H1 (cell line): ENCODE data around the gene PRR35. TPM values are rescaled to one million over a fixed set of nuclear protein-coding genes. Genes with fewer than 3 reads are reported as not detected.
A peak's percentile ranks its signal among the peaks of the same experiment; 100 is the strongest.

ENCODE experiments used
- CTCF ChIA-PET: fragments of 300-600 bp; sonication (Branson Sonifier 250); formaldehyde crosslinking; loops from one replicate; lab custom pipeline; 2021; ENCODE audit not compliant: partially characterized antibody; lab: Charles Lee
- POLR2A ChIA-PET: fragments of 300-600 bp; sonication (Branson Sonifier 250); formaldehyde crosslinking; loops from one replicate; lab custom pipeline; 2021; ENCODE audit warnings: inconsistent platforms; ENCODE audit not compliant: partially characterized antibody; lab: Charles Lee
- DNase-seq, 2 experiments: peaks; one replicate each; pipeline versions ENCODE4 v3.0.0 to v3.0.0-alpha.2; 2010 to 2022; ENCODE audit warnings: low spot score in 2 of 2, low read depth in 1 of 2, mixed read lengths in 1 of 2
- FAIRE-seq: peaks from 2 replicates; lab custom pipeline; 2011; peaks lifted over from hg19 to GRCh38; lab: Jason Lieb, UNC
- H2AFZ ChIP-seq: 2 replicates; pipeline ENCODE4 v1.8.1; 2012; ENCODE audit warnings: low read length, inconsistent platforms
- H2AK5ac ChIP-seq: 2 replicates; pipeline ENCODE4 v1.6.1; 2013; ENCODE audit warnings: low read depth, low read length
- H2BK120ac ChIP-seq: replicated peaks from 2 replicates; pipeline ENCODE3; 2013; ENCODE audit warnings: low read depth, low read length, inconsistent platforms
- H2BK12ac ChIP-seq: 2 replicates; pipeline ENCODE4 v1.6.1; 2013; ENCODE audit warnings: low read depth, low read length
- H2BK15ac ChIP-seq: 2 replicates; pipeline ENCODE4 v1.6.1; 2013; ENCODE audit warnings: low read length
- H2BK20ac ChIP-seq: 2 replicates; pipeline ENCODE4 v1.6.1; 2013; ENCODE audit warnings: low read length
- H2BK5ac ChIP-seq: 2 replicates; pipeline ENCODE4 v1.6.1; 2013; ENCODE audit warnings: low read depth, low read length
- H3K14ac ChIP-seq: 2 replicates; pipeline ENCODE4 v1.6.1; 2013; ENCODE audit warnings: inconsistent platforms; ENCODE audit not compliant: insufficient read length
- H3K18ac ChIP-seq: 2 replicates; pipeline ENCODE4 v1.6.1; 2013; ENCODE audit warnings: low read length; ENCODE audit errors: extremely low read depth
- H3K23ac ChIP-seq: 2 replicates; pipeline ENCODE4 v1.6.1; 2013; ENCODE audit warnings: inconsistent platforms; ENCODE audit not compliant: insufficient read length
- H3K23me2 ChIP-seq: 2 replicates; pipeline ENCODE4 v1.6.1; 2013; ENCODE audit warnings: low read depth, low read length
- H3K27ac ChIP-seq: 2 replicates; pipeline ENCODE4 v1.6.1; 2011; ENCODE audit warnings: low read depth, low read length, inconsistent platforms
- H3K27me3 ChIP-seq, 4 experiments: replicated peaks in 1 of 4; 1 replicate in 1 of 4; 2 replicates in 3 of 4; pipeline versions ENCODE4 v1.6.1 to v1.8.1; 2011 to 2013; ENCODE audit warnings: low read length in 3 of 4, mild to moderate bottlenecking in 3 of 4, inconsistent platforms in 2 of 4, mixed read lengths in 2 of 4, moderate library complexity in 1 of 4; ENCODE audit not compliant: control insufficient read depth in 3 of 4, insufficient read depth in 3 of 4; ENCODE audit errors: extremely low read depth in 1 of 4
- H3K36me3 ChIP-seq, 4 experiments: 2 replicates each; pipeline versions ENCODE4 v1.6.1 to v1.8.1; 2011 to 2013; ENCODE audit warnings: mild to moderate bottlenecking in 4 of 4, low read length in 3 of 4, moderate library complexity in 2 of 4, control low read depth in 1 of 4, inconsistent platforms in 1 of 4; ENCODE audit not compliant: insufficient read depth in 4 of 4, control insufficient read depth in 2 of 4
- H3K4ac ChIP-seq: replicated peaks from 2 replicates; pipeline ENCODE3; 2013; ENCODE audit warnings: low read length, low read depth, mixed read lengths, inconsistent platforms; ENCODE audit not compliant: insufficient read length
- H3K4me1 ChIP-seq, 4 experiments: replicated peaks in 1 of 4; 1 replicate in 1 of 4; 2 replicates in 3 of 4; pipeline versions ENCODE4 v1.6.1 to v1.8.1; 2011 to 2013; ENCODE audit warnings: low read length in 3 of 4, inconsistent platforms in 2 of 4, mixed read lengths in 1 of 4; ENCODE audit not compliant: insufficient read depth in 4 of 4, control insufficient read depth in 3 of 4
- H3K4me2 ChIP-seq, 2 experiments: 2 replicates each; pipeline versions ENCODE4 v1.6.1 to v1.8.1; 2011 to 2013; ENCODE audit warnings: low read depth in 2 of 2, low read length in 2 of 2, control low read depth in 1 of 2, inconsistent platforms in 1 of 2, mild to moderate bottlenecking in 1 of 2; ENCODE audit not compliant: insufficient read depth in 1 of 2
- H3K4me3 ChIP-seq, 4 experiments: fragments of 200-600, 300-600 bp in 1 of 4; sonication (generic), shearing (Covaris generic), sonication (Bioruptor Twin) in 1 of 4; 2 replicates each; pipeline versions ENCODE4 v1.5.1 to v1.8.1; 2011 to 2016; ENCODE audit warnings: low read length in 4 of 4, low read depth in 3 of 4, control low read depth in 2 of 4, inconsistent platforms in 2 of 4, mild to moderate bottlenecking in 2 of 4, mixed read lengths in 1 of 4, moderate library complexity in 1 of 4; ENCODE audit not compliant: insufficient read depth in 2 of 4; ENCODE audit errors: extremely low read depth in 1 of 4
- H3K56ac ChIP-seq: replicated peaks from 2 replicates; pipeline ENCODE3; 2013; ENCODE audit warnings: low read depth, mild to moderate bottlenecking, mixed read lengths, low read length, inconsistent platforms; ENCODE audit not compliant: insufficient read length
- H3K79me1 ChIP-seq: 2 replicates; pipeline ENCODE4 v1.6.1; 2013; ENCODE audit warnings: low read depth, low read length, control low read depth
- H3K79me2 ChIP-seq, 2 experiments: 2 replicates each; pipeline versions ENCODE4 v1.6.1 to v1.8.1; 2012 to 2013; ENCODE audit warnings: low read length in 2 of 2, mild to moderate bottlenecking in 2 of 2, inconsistent platforms in 1 of 2; ENCODE audit not compliant: insufficient read depth in 2 of 2, control insufficient read depth in 1 of 2
- H3K9ac ChIP-seq, 4 experiments: replicated peaks in 1 of 4; 1 replicate in 1 of 4; 2 replicates in 3 of 4; pipeline versions ENCODE4 v1.6.1 to v1.8.1; 2011 to 2013; ENCODE audit warnings: low read depth in 3 of 4, low read length in 3 of 4, control low read depth in 2 of 4, mild to moderate bottlenecking in 2 of 4, moderate library complexity in 2 of 4, inconsistent platforms in 1 of 4; ENCODE audit errors: extremely low read depth in 1 of 4
- H3K9me3 ChIP-seq, 2 experiments: 2 replicates each; pipeline versions ENCODE4 v1.6.1 to v1.8.1; 2012 to 2013; ENCODE audit warnings: mild to moderate bottlenecking in 2 of 2, moderate library complexity in 2 of 2, control low read depth in 1 of 2, inconsistent platforms in 1 of 2, low read depth in 1 of 2, low read length in 1 of 2, mixed read lengths in 1 of 2; ENCODE audit not compliant: insufficient read depth in 2 of 2
- H4K20me1 ChIP-seq, 2 experiments: replicated peaks in 1 of 2; 2 replicates each; pipeline versions ENCODE3 to v1.8.1; 2011 to 2013; ENCODE audit warnings: inconsistent platforms in 2 of 2, low read length in 2 of 2, mild to moderate bottlenecking in 1 of 2; ENCODE audit not compliant: insufficient read depth in 2 of 2, control insufficient read depth in 1 of 2
- H4K5ac ChIP-seq: 2 replicates; pipeline ENCODE4 v1.6.1; 2013; ENCODE audit warnings: low read length, low read depth, mixed read lengths, inconsistent platforms; ENCODE audit not compliant: insufficient read length
- H4K8ac ChIP-seq: 2 replicates; pipeline ENCODE4 v1.8.0; 2013; ENCODE audit warnings: mild to moderate bottlenecking, moderate library complexity, low read length, inconsistent platforms; ENCODE audit not compliant: insufficient read depth; ENCODE audit errors: extremely low read depth
- H4K91ac ChIP-seq: replicated peaks from 2 replicates; pipeline ENCODE3; 2013; ENCODE audit warnings: low read length, mixed read lengths, inconsistent platforms; ENCODE audit not compliant: insufficient read length
- GABPA ChIP-seq: IDR thresholded peaks from 2 replicates; pipeline ENCODE4 v1.6.1; 2011; ENCODE audit warnings: mild to moderate bottlenecking, low read length, moderate library complexity, borderline replicate concordance; ENCODE audit not compliant: insufficient read depth
- JUN ChIP-seq: IDR thresholded peaks from 2 replicates; pipeline ENCODE4 v1.6.1; 2011; ENCODE audit warnings: low read depth, mild to moderate bottlenecking, improper control_type of control experiment, low read length
- TAF7 ChIP-seq: optimal IDR thresholded peaks from 2 replicates; pipeline ENCODE3; 2011; ENCODE audit warnings: low read depth, mild to moderate bottlenecking, inconsistent platforms, low read length, moderate library complexity, borderline replicate concordance
- TCF12 ChIP-seq: IDR thresholded peaks from 2 replicates; pipeline ENCODE4 v1.6.1; 2011; ENCODE audit warnings: low read depth, mild to moderate bottlenecking, low read length
- YY1 ChIP-seq: IDR thresholded peaks from 2 replicates; pipeline ENCODE4 v1.6.1; 2011; ENCODE audit warnings: low read depth, mild to moderate bottlenecking, low read length
- WGBS, 2 experiments: shearing (Covaris generic) in 1 of 2; methylation state at CpG; one replicate each; pipeline versions ENCODE4 v1.1.6 to v1.1.7; 2013 to 2015; ENCODE audit warnings: low lambda C conversion rate in 2 of 2, mixed read lengths in 2 of 2, inconsistent platforms in 1 of 2, low coverage in 1 of 2, missing lambda C conversion rate in 1 of 2; ENCODE audit not compliant: insufficient replicate concordance in 2 of 2, insufficient coverage in 1 of 2, insufficient read length in 1 of 2; ENCODE audit errors: extremely low coverage in 1 of 2, missing lambda C conversion rate in 1 of 2; 5-methylcytosine and 5-hydroxymethylcytosine counted together
- polyA plus RNA-seq, 7 experiments: library from polyadenylated mRNA; depleted of rRNA in 3 of 7; stranded (reverse) in 5 of 7; unstranded in 2 of 7; fragments of >200 nt in 5 of 7; fragments of 200-250 nt in 2 of 7; gene quantifications; 1 replicate in 5 of 7; 2 replicates in 1 of 7; 4 replicates in 1 of 7; pipeline versions ENCODE4 v1.2.1 to v1.2.3, GENCODE V29; 2011 to 2013; ENCODE audit warnings: missing spikeins in 2 of 7, mixed read lengths in 2 of 7
- total RNA-seq: library from RNA; stranded (reverse); fragmentation: NEBNext Ultra II Directional; extraction: Animal tissue kit (Norgen Biotek cat#: 25700); gene quantifications from 2 replicates; pipeline ENCODE4 v1.2.1, GENCODE V29; 2021

Gene PRR35
- total and polyA plus RNA-seq, 2 of the 8 experiments (the other 6 are each of a cell fraction or from before 2014, with no cell fraction given): 0.38 to 0.50 TPM

- no peak overlapping the region for H4K5ac ChIP-seq
- no peak overlapping the region for H3K23ac ChIP-seq
- H3K4me2 ChIP-seq: no peak overlapping the region; a peak in 1 of 4 replicates
- WGBS, 2 experiments: 91% methylated on average over 23 of the region's 23 CpGs; no CpG with 5 or more reads in 1 of the 2 experiments
- H3K23me2 ChIP-seq: peaks cover 7% of the 10 kb centered on the region; the same call in 1 of the 2 replicates
- H3K56ac ChIP-seq: no peak overlapping the region
- no peak overlapping the region; the same call in 1 of the 2 replicates for H4K8ac ChIP-seq
- peaks cover 0 to 21% (median 12%) of the 10 kb centered on the region in 4 experiments; a peak in 5 of 7 replicates for H3K4me1 ChIP-seq
- no peak overlapping the region for H2AFZ ChIP-seq
- H3K9ac ChIP-seq: peak overlapping the region in 2 of 4 experiments; percentile 25 to 36; a peak in 2 of 7 replicates
- H3K4me3 ChIP-seq: no peak overlapping the region
- TF ChIP-seq YY1 (no peak), GABPA (no peak), TCF12 (no peak), TAF7 (no peak), JUN (no peak)
- no peaks in the 10 kb centered on the region for H3K27me3 ChIP-seq
- no peak overlapping the region for H3K14ac ChIP-seq
- POLR2A ChIA-PET: interaction anchor here (0.8 to 1.9 kb wide), 4 partner anchors 8 to 13 kb away, joined by 3 to 6 read pairs (median 3); no protein-coding TSS in a partner anchor
- H2BK12ac ChIP-seq: 0 out of 2 replicates have a peak overlapping the region, but pooled peaks have one; percentile 0
- H3K18ac ChIP-seq: no peak overlapping the region
- DNase-seq: no peak
- CTCF ChIA-PET: interaction anchor here (0.7 to 2.1 kb wide), 9 partner anchors 8 to 138 kb away, joined by 3 to 5 read pairs (median 4); no protein-coding TSS in a partner anchor
- no peaks in the 10 kb centered on the region for H3K36me3 ChIP-seq
- H2BK5ac ChIP-seq: no peak overlapping the region
- no peak overlapping the region for H2BK20ac ChIP-seq
- H3K27ac ChIP-seq: no peak overlapping the region
- H4K91ac ChIP-seq: no peak overlapping the region
- H3K79me2 ChIP-seq: peaks cover 6 to 61% of the 10 kb centered on the region in 2 experiments; a peak in 3 of 4 replicates
- H4K20me1 ChIP-seq: peaks cover 16 to 38% of the 10 kb centered on the region in 2 experiments
- FAIRE-seq: no peak
- no peak overlapping the region for H2BK120ac ChIP-seq
- H3K4ac ChIP-seq: no peak overlapping the region
- no peak overlapping the region for H2BK15ac ChIP-seq
- H3K9me3 ChIP-seq: no peaks in the 10 kb centered on the region
- H3K79me1 ChIP-seq: peaks cover 16% of the 10 kb centered on the region
- H2AK5ac ChIP-seq: no peak overlapping the region
These were observed 29.9 kb upstream of the PRR35 start for GRCh38 chr16:530111-530817.
